NAMALWA (cell line): ENCODE data around the gene NBAS.
A peak's percentile ranks its signal among the peaks of the same experiment; 100 is the strongest.

Experiments
- DNase-seq: peaks from one replicate; pipeline ENCODE4 v3.0.0-alpha.2; 2015; ENCODE audit warnings: low spot score

Gene NBAS

DNA sequence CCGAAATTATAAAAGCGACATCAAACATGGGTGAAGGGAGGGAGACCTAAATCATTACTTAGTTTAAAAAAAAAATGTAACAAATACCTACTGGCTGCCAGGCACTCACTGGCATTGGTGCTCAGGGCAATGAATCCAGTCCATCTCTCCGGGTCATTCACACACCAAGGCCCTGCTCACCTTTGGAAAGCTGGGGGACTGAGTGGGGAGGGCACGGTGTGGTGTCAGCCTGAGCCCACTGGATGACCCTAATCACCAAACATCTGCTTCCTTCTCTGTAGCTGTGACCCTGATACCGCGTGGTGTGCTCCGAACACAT, 30.2 kb upstream of the NBAS start:
- DNase-seq, result no peak

DNA sequence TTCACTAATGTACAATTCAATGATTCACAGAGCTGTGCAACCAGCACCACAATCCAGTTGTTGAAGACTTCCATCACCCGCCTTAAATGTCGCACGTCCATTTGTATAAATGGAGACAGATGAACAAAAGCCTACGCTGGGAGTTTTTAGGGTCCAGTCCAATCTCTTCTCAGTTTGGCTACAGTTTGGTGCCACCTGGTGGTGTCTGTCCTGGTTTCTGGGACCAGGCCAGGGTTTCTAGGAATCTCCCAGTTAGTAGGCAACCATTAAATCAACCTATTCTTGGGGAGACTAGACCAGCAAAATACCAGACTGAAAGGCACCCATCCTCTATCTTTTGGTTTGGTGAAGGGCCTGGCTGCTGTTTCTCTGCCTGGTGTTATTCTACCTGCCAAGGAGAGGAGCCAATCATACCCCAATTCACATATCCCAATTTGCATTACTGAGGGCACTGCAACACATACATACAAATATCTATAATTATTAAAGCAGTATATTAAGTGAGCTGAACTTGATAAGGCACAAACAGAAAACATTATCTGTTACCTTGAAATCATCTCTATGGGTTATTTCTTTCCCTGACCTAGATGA, 27.3 kb upstream of the NBAS start:
- DNase-seq, result peak; percentile 63

DNA sequence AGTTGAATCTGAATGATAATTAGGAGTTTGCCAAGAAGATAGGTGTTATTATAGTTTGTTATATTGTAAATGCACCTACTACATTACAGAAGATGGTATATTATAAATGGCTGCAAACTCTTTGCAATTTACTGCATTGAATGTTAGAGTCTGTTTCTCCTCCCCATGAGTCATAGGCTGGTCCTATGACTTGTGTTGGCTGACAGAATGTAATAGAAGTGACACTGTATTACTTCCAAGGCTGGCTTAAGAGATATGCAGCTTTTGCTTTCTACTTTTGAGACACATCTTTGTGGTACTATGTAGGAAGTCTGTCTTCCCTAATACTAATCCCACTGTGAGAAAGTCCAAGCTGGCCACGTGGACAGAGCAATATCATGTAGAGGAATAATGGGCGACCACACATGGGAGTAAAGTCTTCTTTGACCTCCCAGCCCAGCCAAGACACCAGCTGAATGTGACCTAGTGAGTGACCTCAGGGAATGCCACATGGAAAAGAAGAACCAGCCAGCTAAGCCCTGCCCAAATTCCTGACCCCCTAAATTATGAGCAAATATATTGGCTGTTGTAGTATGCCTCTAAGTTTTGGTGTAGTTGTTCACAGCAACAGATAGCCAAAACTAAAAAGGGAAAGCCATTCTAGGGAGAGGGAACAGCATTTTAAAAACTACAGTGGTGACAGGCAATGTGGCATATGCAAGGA, 23.8 kb upstream of the NBAS start:
- no peak for DNase-seq

DNA sequence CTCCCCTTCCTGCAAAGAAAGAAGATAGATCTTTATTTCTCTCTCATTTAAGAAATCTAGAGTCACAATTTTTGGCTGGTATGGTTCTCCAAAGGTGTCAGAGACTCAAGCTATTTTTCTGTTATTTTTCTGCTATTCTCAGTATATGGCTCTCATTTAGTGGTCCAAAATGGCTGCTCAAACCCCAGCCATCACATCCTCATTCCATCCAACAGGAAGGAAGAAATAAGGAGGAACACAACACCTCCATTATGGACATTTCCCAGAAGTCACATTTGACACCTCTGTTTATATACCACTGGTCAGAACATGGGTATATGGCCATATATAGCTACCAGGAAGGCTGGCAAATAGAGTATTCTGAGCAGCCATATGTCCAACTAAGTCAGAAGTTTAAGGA, 23.2 kb upstream of the NBAS start:
- no peak for DNase-seq

DNA sequence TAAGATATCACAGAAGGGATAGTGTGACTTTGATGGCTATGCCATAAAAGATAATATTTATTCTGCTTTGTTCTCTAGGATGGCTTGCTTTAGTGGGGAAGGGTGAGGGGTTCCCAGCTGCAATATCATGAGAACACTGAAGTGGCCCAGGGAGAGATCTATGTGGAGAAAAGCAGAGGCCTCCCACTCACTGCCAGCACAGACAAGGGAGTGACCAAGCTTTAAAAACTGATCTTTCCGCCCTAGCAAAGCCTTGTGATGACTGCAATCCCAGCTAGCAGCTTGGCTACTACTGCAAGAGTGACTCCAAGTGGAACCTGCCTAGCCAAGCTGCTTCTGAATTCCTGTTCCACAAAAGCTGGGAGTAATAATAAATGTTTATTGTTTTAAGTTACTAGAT, 22.7 kb upstream of the NBAS start:
- no peak for DNase-seq

DNA sequence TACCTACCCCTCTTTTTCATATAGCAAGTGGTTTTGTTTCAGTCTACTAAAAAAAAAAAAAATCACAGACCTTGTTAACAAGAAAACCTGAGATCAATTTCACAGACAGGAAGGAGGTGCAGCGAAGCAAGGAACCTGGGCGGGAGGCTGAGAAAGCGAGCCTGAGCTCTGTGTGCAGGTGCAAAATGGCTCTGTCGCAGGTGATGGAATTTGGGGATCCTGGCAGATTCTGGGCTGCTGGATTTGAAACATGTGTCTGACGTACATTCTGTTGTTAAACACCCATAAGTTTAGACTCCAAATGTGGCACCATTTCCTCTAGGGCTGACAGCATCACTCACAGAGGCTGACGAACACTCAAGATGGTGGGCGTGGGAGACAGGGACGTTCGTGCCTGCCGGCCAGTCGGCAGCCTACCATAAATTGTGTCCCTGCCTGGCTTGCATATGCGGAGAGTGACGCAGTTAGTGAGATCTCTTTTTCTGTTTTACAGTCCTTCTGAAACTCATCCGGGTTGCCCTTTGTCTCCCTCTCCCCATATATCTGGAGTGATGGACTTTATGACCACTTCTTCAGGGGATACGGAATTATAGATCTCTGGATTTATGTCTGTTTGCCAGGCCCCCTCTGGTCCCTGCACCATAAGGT, 21.7 kb upstream of the NBAS start:
- peak; percentile 16 for DNase-seq

DNA sequence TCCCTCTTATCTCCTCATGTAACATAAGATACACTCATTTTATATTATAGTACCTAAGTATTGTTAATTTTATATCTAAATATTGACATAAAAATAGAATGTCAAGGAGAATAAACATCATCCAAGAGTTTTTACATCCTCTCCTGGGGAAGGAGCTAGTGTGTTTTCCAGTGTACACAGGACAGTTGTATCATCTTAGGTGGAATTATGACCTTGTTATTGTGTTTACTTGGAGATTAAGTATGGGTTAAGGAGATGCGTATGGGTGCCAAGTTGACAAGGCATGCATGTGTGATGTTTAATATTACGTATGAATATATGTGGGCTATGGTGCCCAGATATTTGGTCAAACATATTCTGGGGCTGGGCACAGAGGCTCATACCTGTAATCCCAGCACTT, 19.3 kb upstream of the NBAS start:
- no peak for DNase-seq

DNA sequence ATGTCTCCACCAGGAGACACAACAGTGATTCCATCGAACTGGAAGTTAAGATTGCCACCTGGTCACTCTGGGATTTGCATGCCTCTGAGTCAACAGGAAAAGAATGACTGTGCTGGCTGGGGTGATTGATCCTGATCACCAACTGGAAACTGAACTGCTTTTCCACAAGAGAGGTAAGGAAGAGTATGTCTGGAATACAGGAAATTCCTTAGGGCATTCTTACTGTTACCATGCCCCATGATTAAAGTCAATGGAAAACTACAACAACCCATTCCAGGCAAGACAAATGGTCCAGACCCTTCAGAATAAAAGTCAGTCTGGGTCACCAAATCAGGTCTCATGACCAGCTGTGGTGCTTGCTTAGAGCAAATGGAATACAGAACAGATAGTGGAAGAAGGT, 18.5 kb upstream of the NBAS start:
- no peak for DNase-seq

DNA sequence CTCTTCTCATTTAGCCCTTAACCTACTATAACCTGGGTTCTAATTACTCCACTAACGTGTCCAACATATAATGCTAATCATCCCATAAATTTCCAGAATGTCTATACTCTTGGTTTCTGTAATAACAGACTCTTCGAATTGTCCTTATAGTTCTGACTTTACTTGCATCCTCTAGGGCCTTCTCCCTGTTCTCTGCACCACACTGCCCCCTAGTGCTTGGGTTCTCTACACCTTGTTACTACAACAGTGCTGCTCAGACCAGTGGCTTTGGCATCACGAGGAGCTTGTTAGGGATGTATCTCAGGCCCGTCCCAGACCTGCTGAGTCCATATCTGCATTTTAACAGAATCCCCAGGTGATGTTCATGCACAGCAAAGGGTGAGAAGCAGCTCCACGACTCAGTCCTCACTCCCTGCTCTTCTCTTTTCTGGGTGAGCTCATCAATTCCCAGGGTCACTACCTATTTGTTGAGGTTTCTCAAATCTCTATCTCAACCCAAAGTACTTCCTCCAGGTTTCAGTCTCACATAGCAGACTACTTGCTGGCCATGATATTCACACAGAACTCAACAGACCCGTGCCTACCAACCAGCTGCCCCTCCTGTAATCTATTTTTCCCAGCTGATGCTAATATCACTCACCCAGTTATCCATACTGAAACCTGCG, 16.1 kb upstream of the NBAS start:
- peak; percentile 91 for DNase-seq

DNA sequence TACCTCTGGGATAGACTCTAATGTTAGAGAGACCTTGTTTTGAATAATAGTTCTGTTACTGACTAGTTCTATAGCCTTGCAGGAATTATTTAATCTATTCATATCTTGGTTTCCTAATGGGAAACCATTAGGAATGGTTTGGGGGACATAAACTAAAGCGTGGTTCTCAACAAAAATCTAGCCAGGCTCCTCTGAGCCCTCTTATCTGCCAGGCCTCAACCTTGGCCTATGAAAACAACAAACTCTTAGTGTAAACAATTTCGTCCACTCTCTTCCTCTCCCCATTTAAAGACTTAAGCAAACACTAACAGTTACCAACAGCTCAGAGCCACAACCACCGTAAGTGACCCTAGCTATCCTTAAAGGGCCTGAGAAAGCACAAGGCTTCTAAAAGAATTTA, 10.6 kb upstream of the NBAS start:
- DNase-seq, result no peak

DNA sequence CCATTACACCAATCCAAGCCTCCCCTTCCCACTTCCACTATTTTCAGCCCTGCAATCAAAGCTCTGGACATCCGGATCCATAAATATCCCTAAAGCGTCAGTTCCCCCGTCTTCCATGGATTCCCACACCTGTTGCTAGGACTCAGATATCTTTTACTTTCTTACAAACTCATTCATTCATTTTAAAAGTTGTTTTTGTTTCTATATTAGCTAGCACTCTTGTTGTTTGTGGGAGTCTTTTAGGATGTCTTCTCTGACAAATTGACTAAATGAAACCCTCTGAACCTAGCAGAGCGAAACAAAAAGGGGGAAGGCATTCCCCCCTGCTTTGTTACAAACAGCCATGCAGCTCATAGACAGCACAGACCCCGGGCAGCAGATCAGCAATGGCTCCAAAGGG, 9.0 kb upstream of the NBAS start:
- DNase-seq, result no peak

DNA sequence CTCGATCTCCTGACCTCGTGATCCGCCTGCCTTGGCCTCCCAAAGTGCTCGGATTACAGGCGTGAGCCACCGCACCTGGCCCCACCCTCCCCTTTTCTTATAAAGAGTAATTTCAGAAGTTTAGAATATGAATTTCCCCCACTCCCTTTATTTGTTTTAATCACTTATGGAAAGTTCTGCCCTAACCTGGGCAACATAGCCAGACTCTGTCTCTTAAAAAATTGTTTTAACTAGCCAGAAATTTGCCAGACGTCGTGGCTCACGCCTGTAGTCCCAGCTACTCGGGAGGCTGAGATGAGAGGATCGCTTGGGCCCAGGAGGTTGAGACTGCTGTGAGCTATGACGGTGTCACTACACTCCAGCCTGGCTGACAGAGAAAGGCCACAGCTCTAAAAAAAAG, 7.7 kb upstream of the NBAS start:
- DNase-seq, result no peak

DNA sequence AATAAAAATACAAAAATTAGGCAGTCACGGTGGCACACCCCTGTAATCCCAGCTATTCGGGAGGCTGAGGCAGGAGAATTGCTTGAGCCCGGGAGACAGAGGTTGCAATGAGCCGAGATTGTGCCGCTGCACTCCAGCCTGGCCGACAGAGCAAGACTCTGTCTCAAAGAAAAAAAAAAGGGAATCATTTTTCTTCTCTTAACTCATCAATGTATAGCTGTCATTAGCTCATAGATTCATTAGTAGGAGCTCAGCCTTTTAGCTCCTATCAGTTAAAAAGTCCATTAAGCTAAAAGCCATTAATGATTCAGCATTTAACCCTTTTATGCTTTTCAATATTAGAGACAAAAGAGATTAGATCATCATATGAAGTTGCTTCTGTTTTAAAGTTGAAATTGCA, 5.8 kb upstream of the NBAS start:
- no peak for DNase-seq

DNA sequence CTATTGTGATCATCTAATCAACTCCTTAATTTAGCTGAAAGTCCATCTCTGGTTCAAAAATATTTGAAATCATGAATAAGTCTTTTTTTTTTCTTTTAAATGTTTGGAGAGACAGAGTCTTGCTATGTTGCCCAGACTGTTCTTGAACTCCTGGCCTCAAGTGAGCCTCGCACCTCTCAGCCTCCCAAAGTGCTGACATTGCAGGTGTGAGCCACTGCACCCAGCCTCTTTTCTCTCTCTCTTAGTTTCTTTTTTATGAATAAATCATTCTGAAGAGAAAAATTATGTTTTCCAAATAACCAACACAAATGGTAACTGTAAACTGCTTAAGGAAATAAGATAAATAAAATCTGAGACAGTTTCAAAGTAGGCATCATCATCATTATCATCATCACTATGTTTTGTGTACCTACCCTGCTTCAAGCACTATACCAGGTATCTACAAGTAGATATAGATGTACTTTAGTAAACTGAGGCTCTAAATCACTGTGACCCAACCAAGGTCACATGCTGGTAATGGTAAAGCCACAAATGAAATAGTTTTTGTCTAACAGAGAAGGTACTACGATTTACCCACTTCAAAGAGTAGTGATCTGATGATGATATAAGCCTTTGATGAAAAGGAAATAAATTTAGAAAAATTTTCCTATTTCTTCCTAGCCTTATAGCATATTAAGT, 5.0 kb upstream of the NBAS start:
- no peak for DNase-seq

DNA sequence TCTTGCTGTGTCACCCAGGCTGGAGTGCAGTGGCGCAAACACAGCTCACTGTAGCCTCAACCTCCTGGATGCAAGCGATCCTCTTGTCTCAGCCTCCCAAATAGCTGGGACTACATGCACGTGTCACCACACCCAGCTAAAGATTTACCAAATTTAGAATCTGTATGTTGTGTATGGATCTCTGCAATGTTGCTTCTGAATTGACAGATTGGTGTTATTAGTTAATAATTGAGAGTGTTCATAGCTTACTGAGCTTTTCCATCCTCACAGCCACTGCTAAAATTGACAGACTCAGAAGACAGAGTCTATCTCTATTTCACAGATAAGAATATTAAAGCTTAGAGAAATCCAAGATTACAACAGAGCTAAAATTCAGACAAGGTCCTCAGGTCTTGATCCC, 4.3 kb upstream of the NBAS start:
- no peak for DNase-seq

DNA sequence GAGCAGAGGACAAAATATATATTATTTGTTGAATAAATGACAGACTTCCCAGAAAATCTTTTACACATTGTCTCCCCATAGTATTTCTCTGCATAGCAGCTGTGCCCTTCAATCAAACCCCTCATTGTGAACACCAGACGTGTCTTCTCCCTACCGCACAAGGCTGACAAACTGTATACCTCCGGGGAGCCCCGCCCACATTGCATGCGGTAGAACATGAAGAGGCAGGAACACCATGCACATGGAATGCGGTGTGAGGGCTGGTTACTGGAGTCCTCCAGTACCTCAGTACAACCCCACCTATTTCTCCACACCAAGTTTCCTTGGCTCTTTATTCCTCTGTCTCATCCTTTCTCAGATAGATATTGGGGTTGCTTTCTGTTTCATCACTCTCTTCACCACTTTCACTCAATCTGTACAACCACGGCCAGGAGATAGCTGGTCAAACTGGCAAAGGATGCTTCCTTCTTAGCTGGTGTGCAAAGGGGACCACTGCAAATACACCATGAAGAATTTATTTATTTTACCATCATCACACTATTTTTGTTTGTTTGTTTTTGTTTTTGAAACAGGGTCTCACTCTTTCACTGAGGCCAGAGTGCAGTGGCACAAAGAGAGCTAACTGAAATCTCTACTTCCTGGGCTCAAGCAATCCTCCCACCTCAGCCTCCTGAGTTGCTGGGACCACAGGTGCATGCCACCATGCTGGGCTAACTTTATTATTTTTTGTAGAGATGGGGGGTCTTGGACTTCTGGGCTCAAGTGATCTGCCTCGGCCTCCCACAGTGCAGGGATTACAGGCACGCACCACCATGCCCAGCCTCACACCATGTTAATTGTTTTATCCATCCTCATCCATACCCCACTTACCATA, 2.3 kb upstream of the NBAS start:
- DNase-seq, result no peak

DNA sequence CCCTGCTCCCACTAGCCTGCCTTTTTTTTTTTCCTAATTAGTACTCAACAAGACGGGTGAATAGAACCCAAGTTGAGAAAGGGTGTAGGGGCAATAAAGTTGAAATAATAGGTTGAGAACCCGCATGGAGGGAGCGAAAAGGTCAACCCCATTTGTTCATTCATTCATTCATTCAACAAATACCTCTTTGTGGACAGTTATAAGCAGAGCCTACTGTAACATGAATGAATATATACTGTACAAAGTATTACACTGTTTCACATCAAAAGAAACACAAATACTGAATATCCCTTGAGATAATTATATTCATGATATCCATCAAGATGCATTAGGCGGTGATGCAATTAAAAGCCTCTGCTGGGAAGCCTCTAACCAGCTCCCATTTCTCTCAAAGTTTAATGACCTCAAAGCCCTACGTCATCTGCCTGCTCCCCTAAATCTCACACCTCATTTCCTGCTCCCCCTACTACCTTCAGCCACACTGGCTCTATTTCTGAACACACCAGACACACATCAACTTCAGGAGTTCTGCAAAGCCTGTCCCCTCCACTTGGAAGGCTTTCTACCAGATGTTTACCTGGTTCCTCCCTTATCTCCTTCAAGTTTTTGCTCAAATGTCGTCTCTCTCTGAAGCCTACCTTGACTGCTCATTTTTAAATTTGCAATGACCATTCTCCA, 1.4 kb upstream of the NBAS start:
- DNase-seq, result no peak

DNA sequence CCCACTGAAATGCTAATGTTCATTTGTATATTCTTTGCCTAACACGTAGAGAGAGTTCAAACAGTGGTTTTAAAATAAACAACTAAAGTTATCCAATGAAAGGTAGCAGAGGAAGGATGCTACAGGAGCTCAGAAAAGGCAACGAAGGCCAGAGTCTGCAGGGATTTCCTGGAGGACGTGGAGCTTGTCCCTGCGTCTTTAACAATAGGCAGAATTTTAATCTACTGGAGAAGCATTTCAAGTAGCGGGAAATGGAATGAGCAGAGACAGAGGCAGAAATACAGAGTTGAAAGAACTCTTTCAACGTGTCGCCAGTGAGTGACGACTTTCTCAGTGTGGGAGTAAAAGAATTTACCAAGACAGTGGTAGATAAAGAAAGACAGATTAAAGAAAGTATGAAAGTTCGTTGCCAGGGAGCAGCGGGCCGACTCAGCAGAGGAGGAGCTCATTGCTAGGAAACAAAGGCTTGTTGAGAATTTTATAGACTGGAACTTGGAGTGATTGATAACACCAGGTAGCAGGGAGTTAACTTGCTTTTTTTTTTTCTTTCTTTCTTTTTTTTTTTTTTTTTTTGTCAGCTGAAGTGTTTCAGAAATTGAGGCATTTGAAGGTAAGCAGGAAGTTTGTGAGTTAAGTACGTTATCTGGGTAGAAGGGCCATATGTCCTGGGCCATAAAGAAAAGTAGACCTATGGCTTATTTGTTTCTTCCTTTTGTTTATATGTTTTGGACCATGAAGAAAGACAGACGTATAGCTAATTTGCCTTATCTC, 625 bp upstream of the NBAS start:
- DNase-seq, result no peak

DNA sequence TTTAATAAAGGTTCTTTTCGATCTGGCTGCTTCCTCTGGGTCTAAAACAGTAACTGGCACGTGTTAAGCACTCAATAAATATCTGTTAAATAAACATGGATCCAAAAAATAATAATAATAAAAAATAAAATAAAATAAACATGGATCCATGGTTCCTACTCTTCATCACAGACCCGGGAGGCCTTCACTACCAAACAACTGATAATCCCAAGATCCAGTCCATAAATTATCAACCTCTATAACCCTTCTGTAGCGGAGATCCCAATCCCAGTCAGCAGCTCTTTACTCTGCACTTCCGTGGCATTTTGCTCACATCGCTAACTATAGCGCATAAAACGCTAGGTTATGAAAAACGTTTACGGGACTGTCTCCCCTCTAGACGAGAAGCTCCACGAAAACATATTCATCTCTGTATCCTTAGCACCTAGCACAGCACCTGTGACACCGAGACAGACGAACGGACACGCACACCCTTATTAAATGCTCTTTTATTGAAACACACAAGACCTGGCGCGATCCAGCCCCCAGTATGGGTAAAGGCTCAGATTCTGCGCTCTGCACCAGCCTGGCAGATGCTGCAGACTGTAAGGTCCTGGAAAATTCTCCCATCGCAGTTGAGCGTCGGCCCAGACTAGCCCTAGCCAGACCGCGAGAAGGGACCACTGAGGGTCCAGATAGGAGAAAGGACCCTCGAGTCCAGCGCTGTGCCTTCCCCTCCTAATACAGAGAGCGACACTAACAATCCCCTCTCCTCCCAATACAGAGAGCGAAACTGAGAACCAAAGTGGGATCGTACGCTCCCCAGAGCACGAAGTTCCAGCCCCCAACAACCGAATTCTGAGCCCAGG, 770 bp downstream of the NBAS start:
- peak; percentile 53 for DNase-seq
